HG03064 (cell line): ENCODE measurements around the gene CDKL5.

ENCODE experiments used
- ATAC-seq: cut with Tn5 transposase; IDR thresholded peaks from one replicate; pipeline ENCODE4 v1.9.1; 2021; ENCODE audit warnings: low read depth; ENCODE audit not compliant: unreplicated experiment

CDKL5 gene

GRCh38 chrX:18455384-18455783 lies 30.0 kb downstream of the CDKL5 start:
- ATAC-seq: no peak

GRCh38 chrX:18457000-18457399 lies 31.6 kb downstream of the CDKL5 start:
- ATAC-seq: no peak

- ATAC-seq: no peak
Measured at GRCh38 chrX:18461431-18461830, 36.0 kb downstream of the CDKL5 start.

GRCh38 chrX:18464499-18464898 lies 39.1 kb downstream of the CDKL5 start:
- ATAC-seq: no peak

GRCh38 chrX:18465051-18465450 lies 39.6 kb downstream of the CDKL5 start:
- ATAC-seq: no peak

GRCh38 chrX:18468599-18468998 lies 43.2 kb downstream of the CDKL5 start:
- no peak for ATAC-seq

GRCh38 chrX:18471296-18471695 lies 45.9 kb downstream of the CDKL5 start:
- ATAC-seq: no peak

GRCh38 chrX:18490806-18491555 lies 65.6 kb downstream of the CDKL5 start:
- ATAC-seq: no peak

- ATAC-seq: no peak
Measured at GRCh38 chrX:18491587-18492340, 66.4 kb downstream of the CDKL5 start.

- no peak for ATAC-seq
Measured at GRCh38 chrX:18534949-18535348, 109.5 kb downstream of the CDKL5 start.

GRCh38 chrX:18537068-18537467 lies 111.7 kb downstream of the CDKL5 start:
- ATAC-seq: no peak

- no peak for ATAC-seq
Measured at GRCh38 chrX:18537524-18537923, 112.1 kb downstream of the CDKL5 start.

GRCh38 chrX:18542131-18542530 lies 116.7 kb downstream of the CDKL5 start:
- no peak for ATAC-seq

- ATAC-seq: no peak
Measured at GRCh38 chrX:18542905-18543304, 117.5 kb downstream of the CDKL5 start.

- ATAC-seq: no peak
Measured at GRCh38 chrX:18543738-18544137, 118.3 kb downstream of the CDKL5 start.

- ATAC-seq: no peak
Measured at GRCh38 chrX:18545771-18546170, 120.4 kb downstream of the CDKL5 start.

GRCh38 chrX:18548996-18549395 lies 123.6 kb downstream of the CDKL5 start:
- no peak for ATAC-seq

- ATAC-seq: no peak
Measured at GRCh38 chrX:18549643-18550042, 124.2 kb downstream of the CDKL5 start.

GRCh38 chrX:18557879-18558278 lies 132.5 kb downstream of the CDKL5 start:
- no peak for ATAC-seq

GRCh38 chrX:18558799-18559198 lies 133.4 kb downstream of the CDKL5 start:
- ATAC-seq: no peak

- ATAC-seq: no peak
Measured at GRCh38 chrX:18561020-18561419, 135.6 kb downstream of the CDKL5 start.

GRCh38 chrX:18565727-18566126 lies 140.3 kb downstream of the CDKL5 start:
- no peak for ATAC-seq
